Skeletal muscle cell (primary cell): ENCODE measurements around the gene DST.
"Not testable (repeated sequence)": the region's sequence is repeated elsewhere in the genome, so short reads cannot be mapped to it uniquely, and the experiment has no call there.

Source experiments
- DNase-seq: peaks from one replicate; pipeline ENCODE4 v3.0.0-alpha.2; 2010; ENCODE audit warnings: low read depth
- H3K4me3 ChIP-seq: 2 replicates; pipeline ENCODE4 v1.5.1; 2011; ENCODE audit warnings: low read depth, mild to moderate bottlenecking, control low read depth, low read length, moderate library complexity

Gene DST

GRCh38 chr6:56580271-56580670 lies 62.4 kb downstream of the DST start:
- no peak for DNase-seq
- H3K4me3 ChIP-seq: no peak overlapping the region

DNA sequence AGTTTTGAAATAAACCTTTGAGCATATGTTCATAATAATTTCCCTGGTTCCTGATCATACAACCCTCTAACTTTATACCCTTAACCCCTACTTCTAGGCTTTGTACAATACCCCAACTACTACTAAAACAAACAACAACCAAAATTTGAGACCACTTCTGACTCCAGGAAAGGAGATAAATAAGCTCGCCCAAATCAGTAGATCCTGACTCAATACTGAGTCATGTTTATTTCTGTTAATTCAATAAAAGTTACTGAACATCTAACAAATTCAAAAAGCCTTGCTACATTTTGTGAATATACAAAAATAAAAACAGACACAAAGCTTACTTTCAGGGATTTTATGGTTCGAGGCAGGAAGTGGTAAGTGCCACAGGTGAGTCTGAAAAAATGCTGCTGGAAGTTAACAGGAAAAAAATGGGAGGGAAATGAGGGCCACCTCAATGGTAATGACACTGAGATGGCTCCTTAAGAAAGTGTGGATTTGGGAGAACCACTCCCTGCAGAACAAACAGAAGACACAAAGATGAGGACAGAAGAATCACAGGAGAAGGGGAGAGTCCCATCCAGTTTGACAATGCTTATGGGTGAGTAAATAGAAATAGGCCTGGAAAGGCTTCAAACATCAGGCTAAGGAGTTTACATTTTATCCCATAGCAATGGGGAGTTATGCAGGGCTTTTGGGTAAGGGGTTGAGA lies 63.4 kb downstream of the DST start:
- no peak overlapping the region for H3K4me3 ChIP-seq
- DNase-seq: no peak

DNA sequence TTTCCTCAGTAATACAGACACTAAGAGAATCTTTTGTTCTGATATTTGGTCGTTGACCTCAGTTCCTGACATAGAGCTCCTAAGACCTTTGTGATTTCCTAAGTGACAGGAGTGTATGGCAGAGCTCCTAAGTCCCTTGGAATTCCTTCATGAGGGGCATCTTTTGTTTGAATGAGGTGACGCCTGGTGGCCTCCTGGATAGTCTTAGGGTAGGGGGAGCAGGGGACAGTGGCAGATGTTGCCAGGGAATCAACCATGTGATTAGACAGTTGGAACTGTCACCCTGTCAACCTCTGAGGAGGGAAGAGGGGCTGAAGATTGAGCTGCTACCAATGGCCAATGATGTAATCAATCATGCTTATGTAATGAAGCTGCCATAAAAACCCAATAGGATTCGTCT lies 67.0 kb downstream of the DST start:
- H3K4me3 ChIP-seq: no peak overlapping the region
- DNase-seq: no peak

- no peak overlapping the region for H3K4me3 ChIP-seq
- no peak for DNase-seq
These were observed 68.4 kb downstream of the DST start for GRCh38 chr6:56574292-56574691.

DNA sequence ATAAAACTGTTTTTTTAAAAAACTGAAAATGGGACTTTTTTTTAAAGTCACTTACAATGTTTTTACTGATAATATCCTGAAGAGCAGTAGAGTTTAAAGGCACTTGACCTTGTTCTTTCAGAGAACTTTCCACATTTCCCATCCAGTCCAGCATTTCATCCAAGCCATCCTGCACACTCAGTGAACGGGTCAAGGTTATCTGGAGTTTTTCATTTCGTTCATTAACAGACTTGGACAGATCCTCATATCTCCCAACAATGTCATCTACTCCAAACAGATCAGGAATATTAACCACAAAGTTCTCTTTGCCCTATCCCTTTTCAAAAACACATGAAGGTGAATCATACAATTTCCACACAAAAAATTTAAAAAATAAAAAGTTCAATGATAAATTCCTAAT lies 69.1 kb downstream of the DST start:
- DNase-seq: no peak

GRCh38 chr6:56572788-56573471 lies 69.8 kb downstream of the DST start:
- H3K4me3 ChIP-seq: no peak overlapping the region
- DNase-seq: no peak

More for the DNA sequence above, 69.1 kb downstream of the DST start:
- H3K4me3 ChIP-seq: no peak overlapping the region

- no peak overlapping the region for H3K4me3 ChIP-seq
- no peak for DNase-seq
These were observed 71.1 kb downstream of the DST start for GRCh38 chr6:56571605-56572004.

- H3K4me3 ChIP-seq: no peak overlapping the region
- DNase-seq: no peak
These were observed 72.0 kb downstream of the DST start for GRCh38 chr6:56570413-56571359.

DNA sequence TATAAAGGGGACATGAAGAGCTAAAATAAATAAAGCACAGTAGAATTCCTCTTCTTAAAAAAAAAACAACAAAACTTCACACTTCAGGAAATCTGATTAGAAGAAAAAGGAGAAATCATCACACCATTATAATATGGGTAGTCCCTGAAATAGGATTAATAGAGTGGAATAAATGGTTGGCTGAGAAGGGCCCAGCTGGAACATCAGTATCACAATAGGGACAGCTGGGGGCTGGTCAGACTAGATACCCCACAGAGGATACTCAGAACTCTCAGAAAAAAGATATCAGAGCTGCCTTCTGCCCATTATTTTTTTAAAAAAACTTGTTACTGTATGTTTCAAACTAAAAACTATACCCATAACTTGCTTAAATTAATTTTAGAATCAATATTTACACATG lies 75.2 kb downstream of the DST start:
- DNase-seq: no peak
- no peak overlapping the region for H3K4me3 ChIP-seq

- H3K4me3 ChIP-seq, DNase-seq: not testable (repeated sequence)
These were observed 80.0 kb downstream of the DST start for GRCh38 chr6:56562730-56563129.

- no peak for DNase-seq
- no peak overlapping the region for H3K4me3 ChIP-seq
These were observed 85.7 kb downstream of the DST start for GRCh38 chr6:56556751-56557540.

GRCh38 chr6:56555438-56555872 lies 87.2 kb downstream of the DST start:
- H3K4me3 ChIP-seq: no peak overlapping the region
- peak; percentile 58 for DNase-seq

DNA sequence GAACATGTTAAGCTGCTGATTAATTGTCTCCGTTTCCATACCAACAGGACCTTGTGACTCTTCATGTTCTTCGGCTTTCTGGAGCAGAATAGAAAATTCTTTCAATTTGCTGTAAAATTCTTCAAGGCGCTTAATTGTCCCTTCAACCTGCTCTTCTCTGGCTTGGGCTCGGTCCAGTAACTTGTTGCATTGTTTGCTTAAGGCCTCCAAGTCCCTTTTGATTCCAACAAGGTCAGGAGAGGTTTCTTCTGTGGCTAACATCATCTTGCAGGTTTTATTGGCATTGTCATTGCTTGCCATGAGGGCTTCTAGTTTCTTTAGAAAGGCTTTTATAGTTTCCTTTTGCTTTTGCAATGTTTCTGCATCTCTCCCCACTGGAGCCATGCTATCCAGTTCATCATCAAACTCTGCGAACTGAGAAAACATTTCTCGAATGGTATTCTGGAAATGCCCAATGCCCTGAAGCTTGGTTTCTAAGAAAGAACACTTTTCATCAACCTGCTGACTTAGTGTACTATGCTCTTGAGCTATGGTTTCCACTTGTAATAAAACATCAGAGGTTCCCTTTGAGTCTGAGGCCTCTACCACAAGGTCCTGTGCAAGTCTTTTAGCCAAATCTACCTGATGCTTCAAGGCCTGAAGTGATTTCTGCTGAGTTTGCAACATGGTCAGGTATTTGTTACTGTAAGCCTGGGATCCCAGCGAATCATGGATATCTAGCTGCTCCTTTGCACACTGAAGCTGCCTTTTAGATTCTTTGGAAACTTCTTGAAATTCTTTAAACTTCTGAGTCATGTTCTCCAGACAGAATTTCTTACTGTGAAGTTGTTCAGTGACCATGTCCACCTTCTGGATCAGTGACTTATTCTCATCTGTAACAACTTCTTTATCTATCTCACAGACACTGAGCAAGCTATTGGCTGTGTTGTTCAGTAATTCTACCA lies 90.2 kb downstream of the DST start:
- no peak for DNase-seq
- H3K4me3 ChIP-seq: no peak overlapping the region

- no peak for DNase-seq
- no peak overlapping the region for H3K4me3 ChIP-seq
These were observed 91.1 kb downstream of the DST start for GRCh38 chr6:56551409-56552120.

DNA sequence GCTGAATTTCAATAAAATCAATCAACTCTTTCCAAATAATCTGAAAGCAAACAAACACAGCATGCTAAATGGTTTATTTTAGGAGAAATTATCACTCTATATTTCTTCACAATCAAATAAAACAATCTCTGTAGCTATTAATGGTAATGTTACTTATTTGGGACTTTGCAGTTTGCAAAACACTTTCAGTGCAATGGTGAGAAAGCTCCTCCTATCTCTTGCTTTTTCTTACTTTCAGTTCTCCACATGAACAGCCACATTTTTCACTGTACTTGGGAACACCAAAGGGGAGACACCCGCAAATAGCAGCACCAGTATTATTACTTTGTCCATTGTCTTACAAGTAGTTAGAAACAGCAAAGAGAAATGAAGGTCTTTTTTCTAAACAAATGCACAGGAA lies 92.4 kb downstream of the DST start:
- no peak for DNase-seq
- H3K4me3 ChIP-seq: no peak overlapping the region

DNA sequence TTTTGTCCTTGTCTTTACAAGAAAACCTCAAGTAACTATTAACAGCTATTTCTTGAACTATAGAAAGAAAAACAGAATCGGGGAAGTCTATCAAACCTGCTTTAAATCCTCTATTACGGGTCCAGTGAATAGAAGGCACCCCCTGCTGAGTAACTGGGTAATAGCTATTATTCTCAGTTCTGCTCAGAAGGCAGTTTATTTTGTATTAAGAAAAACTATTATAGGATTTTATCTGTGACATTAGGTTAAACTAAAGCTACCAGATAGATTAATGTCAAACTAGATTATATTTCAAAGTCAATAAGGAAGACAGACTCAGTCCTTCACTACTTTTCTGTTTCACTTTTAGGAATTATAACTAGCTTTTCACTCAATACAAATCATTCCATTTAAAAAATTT lies 93.7 kb downstream of the DST start:
- DNase-seq: no peak
- no peak overlapping the region for H3K4me3 ChIP-seq

- DNase-seq: no peak
- no peak overlapping the region for H3K4me3 ChIP-seq
These were observed 95.0 kb downstream of the DST start for GRCh38 chr6:56547687-56548086.
